C4-2B (cell line): ENCODE measurements around the gene GAREM2.

Source experiments
- H3K27ac ChIP-seq: fragments of 450-650 bp; 2 replicates; pipeline ENCODE4 v1.5.1; 2017
- ZFX ChIP-seq: fragments of 450-650 bp; IDR thresholded peaks from 2 replicates; pipeline ENCODE4 v1.6.1; 2017
- TF ChIP-seq, protein P1 (sequence below): fragments of 450-650 bp; conservative IDR thresholded peaks from 2 replicates; pipeline ENCODE4 v1.5.1; 2017; ENCODE audit warnings: mild to moderate bottlenecking

The GAREM2 gene

DNA sequence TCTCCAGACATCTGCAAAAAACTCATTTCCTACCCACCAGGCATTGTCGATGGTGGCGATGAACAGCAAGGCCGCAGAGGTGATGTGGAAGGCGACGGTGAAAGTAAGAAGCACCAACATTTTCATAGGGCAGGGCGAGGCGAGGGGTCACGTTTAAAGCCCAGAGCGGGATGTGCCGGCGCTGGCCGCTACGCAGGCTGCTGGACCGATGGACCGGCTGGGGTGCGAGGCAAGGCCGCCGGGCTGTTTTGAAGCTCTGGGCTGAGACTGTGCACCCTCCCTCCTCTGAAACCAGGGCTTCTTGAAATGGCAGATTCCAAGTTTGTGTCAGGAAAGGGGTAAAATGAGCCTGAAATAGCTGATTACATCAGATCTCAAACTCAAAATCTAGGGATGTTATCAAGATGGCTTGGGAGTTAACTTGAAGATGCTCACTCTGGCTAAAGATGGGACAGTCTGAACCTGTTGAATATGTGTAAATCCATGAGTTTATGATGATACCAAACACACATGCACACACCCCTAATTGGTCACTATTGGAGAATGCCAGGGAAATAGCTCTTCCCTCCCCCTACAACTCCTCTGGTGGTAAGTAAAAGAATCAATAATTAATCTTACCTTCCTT, 31.6 kb upstream of the GAREM2 start:
- TF ChIP-seq ZFX, result no peak
- TF ChIP-seq, protein P1, sequence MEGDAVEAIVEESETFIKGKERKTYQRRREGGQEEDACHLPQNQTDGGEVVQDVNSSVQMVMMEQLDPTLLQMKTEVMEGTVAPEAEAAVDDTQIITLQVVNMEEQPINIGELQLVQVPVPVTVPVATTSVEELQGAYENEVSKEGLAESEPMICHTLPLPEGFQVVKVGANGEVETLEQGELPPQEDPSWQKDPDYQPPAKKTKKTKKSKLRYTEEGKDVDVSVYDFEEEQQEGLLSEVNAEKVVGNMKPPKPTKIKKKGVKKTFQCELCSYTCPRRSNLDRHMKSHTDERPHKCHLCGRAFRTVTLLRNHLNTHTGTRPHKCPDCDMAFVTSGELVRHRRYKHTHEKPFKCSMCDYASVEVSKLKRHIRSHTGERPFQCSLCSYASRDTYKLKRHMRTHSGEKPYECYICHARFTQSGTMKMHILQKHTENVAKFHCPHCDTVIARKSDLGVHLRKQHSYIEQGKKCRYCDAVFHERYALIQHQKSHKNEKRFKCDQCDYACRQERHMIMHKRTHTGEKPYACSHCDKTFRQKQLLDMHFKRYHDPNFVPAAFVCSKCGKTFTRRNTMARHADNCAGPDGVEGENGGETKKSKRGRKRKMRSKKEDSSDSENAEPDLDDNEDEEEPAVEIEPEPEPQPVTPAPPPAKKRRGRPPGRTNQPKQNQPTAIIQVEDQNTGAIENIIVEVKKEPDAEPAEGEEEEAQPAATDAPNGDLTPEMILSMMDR, result no peak

DNA sequence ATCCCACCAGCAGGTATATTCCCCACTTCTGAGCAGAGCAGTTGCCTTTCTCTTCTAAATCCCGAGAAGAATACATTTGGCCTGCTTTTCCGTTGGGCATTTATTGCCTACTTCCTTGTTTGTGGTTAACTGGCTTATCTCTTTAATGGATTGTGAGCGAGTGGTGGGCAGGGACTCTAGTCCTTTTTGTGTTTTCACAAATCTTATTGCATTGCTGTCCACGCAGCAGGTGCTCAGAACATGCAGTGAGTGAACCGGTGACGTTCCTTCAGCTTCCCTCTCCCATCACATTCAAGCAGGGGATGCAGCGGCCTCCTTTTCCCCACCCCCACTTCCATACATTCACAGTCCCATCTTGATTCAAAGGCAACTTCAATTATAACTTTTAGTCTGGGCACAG, 28.9 kb upstream of the GAREM2 start:
- peak overlapping the region; percentile 5 for H3K27ac ChIP-seq
- TF ChIP-seq, protein P1, result no peak
- TF ChIP-seq ZFX, result no peak

More for the DNA sequence above, 31.6 kb upstream of the GAREM2 start:
- H3K27ac ChIP-seq, result no peak overlapping the region

DNA sequence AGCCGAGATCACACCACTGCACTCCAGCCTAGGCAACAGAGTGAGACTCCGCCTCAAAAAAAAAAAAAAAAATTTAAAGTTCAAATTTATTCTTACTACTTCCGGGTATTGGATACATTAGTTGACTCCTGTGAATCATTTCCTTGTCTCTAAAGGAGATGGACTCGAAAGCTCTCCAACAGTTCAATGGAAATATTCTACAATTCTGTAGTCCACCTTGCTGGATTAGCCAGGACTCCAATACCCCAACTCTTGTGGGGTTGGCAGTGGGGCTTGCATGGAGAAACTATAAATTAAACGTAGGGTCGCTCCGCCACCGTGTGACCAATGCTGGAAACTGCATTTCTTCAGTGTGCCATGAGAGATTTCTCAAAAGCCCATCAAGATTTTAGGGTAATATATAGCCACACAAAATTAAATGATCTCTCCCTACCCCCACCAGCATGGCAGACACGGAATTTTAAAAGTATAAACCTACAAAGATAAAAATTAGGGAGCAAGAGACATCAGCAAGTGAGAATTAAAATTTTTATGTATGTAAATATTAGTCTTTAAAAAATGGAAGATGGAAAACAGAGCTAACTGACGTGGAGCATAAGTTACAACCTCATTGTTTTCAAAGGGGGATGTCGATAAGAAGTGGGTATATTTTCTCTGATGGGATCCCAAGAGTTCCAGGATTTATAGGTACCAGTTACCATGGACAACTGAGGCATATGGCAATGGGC, 27.8 kb upstream of the GAREM2 start:
- TF ChIP-seq, protein P1, result peak; percentile 85
- no peak for TF ChIP-seq ZFX

DNA sequence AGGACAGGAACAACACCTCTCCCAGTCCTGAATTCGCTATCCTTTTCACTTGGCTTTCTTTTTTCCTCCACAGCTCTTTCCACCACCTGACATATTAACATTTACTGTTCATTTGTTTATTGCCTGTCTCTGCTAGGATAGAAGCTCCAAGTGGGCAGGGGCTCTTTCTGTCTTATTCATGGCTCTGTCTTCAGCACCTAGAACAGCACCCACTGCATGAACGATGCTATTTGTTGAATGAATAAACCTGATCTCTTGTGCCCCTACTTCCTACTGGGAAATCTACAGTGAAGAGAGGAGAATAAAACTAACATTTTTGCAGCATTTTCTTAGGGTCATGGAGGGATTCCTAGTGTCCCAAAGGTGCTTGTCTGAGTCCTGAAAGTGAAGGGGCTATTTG, 24.4 kb upstream of the GAREM2 start:
- no peak for TF ChIP-seq ZFX
- TF ChIP-seq, protein P1, result no peak
- H3K27ac ChIP-seq, result no peak overlapping the region

More for the DNA sequence above, 27.8 kb upstream of the GAREM2 start:
- H3K27ac ChIP-seq, result peak overlapping the region; percentile 5

DNA sequence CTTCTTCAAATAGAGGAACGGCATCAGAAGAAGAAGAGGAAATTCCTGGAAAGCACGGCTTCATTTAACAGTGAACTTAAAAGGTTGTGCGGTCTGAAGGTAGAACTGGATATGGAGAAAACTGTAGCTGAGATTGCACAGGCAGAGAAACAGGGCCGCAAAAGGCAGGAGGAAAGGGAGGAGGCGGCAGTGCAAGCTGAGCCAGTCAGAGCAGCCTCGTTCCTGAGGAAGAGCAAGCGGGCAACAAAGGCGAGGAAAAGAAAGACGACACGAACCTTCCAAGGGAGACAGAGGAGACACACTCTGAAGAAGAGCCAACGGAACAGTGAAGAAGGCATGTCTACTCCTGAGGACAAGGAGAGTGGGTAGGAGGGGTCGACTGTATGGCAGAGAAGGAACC, 22.6 kb upstream of the GAREM2 start:
- TF ChIP-seq ZFX, result no peak
- TF ChIP-seq, protein P1, result no peak
- H3K27ac ChIP-seq, result no peak overlapping the region

DNA sequence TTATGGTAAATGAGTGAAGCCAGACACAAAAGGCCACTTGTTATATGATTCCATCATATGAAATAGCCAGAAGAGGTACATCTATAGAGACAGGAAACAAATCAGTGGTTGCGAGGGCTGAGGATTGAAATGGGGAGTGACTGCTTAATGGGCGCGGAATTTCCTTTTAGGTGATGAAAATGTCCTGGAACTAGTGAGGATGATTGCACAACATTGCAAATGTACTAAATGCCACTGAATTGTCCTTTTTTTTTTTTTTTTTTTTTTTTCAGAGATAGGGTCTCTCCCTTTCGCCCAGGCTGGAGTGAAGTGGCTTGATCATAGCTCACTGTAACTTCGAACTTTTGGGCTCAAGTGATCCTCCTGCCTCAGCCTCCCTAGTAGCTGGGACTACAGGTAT, 15.3 kb upstream of the GAREM2 start:
- no peak overlapping the region for H3K27ac ChIP-seq
- TF ChIP-seq, protein P1, result no peak
- TF ChIP-seq ZFX, result no peak

DNA sequence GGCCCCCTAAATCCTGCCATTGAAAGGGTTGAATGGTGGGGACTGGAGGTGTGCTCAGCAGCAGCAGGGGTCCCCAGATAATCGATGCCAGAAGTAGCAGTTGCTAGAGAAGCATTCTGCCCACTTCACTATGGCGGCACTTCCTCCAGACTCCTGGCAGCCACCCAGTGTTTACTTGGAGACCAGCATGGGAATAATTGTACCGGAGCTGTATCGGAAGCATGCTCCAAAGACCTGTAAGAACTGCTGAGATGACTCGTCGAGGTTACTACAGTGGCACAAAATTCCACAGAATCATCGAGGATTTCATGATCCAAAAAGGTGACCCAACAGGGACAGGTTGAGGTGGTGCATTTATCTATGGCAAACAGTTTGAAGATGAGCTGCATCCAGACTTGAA, 11.0 kb upstream of the GAREM2 start:
- H3K27ac ChIP-seq, result no peak overlapping the region

More for the DNA sequence above, 11.0 kb upstream of the GAREM2 start:
- no peak for TF ChIP-seq ZFX
- TF ChIP-seq, protein P1, result no peak
